AG04449 (cell line): ENCODE data around the gene ZNF26.

ENCODE experiments used
- CTCF ChIA-PET: fragments of 350-600 bp; formaldehyde crosslinking; extraction: SDS; loops from one replicate; lab custom pipeline; 2021; ENCODE audit warnings: antibody characterized with exemption; lab: Yijun Ruan, JAX
- POLR2A ChIA-PET: fragments of 400-600, 350-600 bp; formaldehyde crosslinking; extraction: SDS; loops from one replicate; lab custom pipeline; 2020; ENCODE audit warnings: antibody characterized with exemption, inconsistent platforms; lab: Yijun Ruan, JAX
- DNase-seq: peaks from one replicate; pipeline ENCODE4 v3.0.0-alpha.2; 2010; ENCODE audit warnings: low read depth, low spot score
- H3K4me3 ChIP-seq: 2 replicates; pipeline ENCODE4 v1.5.1; 2011; ENCODE audit warnings: low read depth, mild to moderate bottlenecking, control low read depth, low read length
- CTCF ChIP-seq: IDR thresholded peaks from one replicate; pipeline ENCODE4 v1.5.1; 2011; ENCODE audit warnings: mild to moderate bottlenecking, moderate library complexity, low read length, control low read depth, inconsistent platforms; ENCODE audit not compliant: insufficient read depth; ENCODE audit errors: missing control alignments

Gene ZNF26

GRCh38 chr12:132951649-132952048 lies 34.5 kb upstream of the ZNF26 start:
- DNase-seq: no peak
- POLR2A ChIA-PET: interaction anchor here (0.6 kb wide), 1 partner anchor 36 kb away, joined by 4 read pairs; no protein-coding TSS in a partner anchor
- CTCF ChIA-PET: no interaction called here
- TF ChIP-seq CTCF: no peak
- no peak overlapping the region for H3K4me3 ChIP-seq

GRCh38 chr12:132952371-132953162 lies 33.6 kb upstream of the ZNF26 start:
- H3K4me3 ChIP-seq: no peak overlapping the region
- no peak for DNase-seq
- TF ChIP-seq CTCF: no peak
- POLR2A ChIA-PET: interaction anchor here (0.6 kb wide), 1 partner anchor 37 kb away, joined by 4 read pairs; no protein-coding TSS in a partner anchor
- CTCF ChIA-PET: no interaction called here

- no peak for DNase-seq
- no peak overlapping the region for H3K4me3 ChIP-seq
- CTCF ChIA-PET: no interaction called here
- POLR2A ChIA-PET: no interaction called here
- TF ChIP-seq CTCF: no peak
These were observed 33.1 kb upstream of the ZNF26 start for GRCh38 chr12:132953163-132953425.

- H3K4me3 ChIP-seq: no peak overlapping the region
- ChIA-PET POLR2A (no interaction called here), CTCF (no interaction called here)
These were observed 32.4 kb upstream of the ZNF26 start for GRCh38 chr12:132953771-132954170.

GRCh38 chr12:132954471-132955048 lies 31.6 kb upstream of the ZNF26 start:
- ChIA-PET POLR2A (interaction anchor here (0.6 kb wide), 1 partner anchor 32 kb away, joined by 3 read pairs; the partner anchor contains the start of gene ZNF26), CTCF (no interaction called here)
- peak overlapping the region; percentile 81 for H3K4me3 ChIP-seq
- no peak for TF ChIP-seq CTCF
- DNase-seq: no peak

More at GRCh38 chr12:132953771-132954170, 32.4 kb upstream of the ZNF26 start:
- no peak for DNase-seq
- no peak for TF ChIP-seq CTCF
